ENCODE data around the gene SLC30A5.

DNA sequence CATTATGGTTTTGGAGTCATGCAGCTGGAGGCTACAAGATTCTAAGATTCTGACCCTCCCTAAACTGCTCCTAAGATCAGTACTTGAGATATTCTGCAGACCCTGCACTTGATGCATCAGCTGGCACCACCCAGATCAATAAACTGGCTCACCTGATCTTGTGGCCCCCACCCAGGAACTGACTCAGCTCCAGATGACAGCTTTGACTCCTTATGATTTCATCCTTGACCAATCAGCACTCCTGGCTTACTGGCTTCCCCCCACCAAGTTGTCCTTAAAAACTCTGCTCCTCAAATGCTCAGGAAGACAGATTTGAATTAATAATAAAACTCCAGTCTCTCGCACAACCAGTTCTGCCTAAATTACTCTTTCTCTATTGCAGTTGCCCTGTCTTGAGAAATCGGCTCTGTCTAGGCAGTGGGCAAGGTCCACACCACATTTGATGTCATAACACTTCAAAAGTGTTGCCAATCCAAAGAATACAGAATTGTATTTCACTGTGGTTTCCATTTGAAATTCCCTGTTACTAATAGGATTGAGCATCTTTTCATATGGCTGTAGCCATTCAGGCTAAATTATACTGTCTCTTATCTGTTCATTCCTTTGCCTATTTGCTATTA lies 14.8 kb upstream of the SLC30A5 start:
- TF ChIP-seq EZH2 (IDR thresholded peaks at IDR 0.05; ENCODE audit: insufficient read depth, poor library complexity, severe bottlenecking) = no peak
- no peak for TF ChIP-seq EZH2phosphoT487 (IDR thresholded peaks at IDR 0.05; ENCODE audit: insufficient read depth, low read depth)
